ENCODE results near the gene GPR157. TPM values are rescaled to one million over a fixed set of nuclear protein-coding genes. Genes with fewer than 3 reads are reported as not detected.

GPR157 gene
- total and polyA plus RNA-seq, 2 donors (not counting 1 experiment from before 2014, with no cell fraction given) = 2.0 to 21.2 TPM

DNA sequence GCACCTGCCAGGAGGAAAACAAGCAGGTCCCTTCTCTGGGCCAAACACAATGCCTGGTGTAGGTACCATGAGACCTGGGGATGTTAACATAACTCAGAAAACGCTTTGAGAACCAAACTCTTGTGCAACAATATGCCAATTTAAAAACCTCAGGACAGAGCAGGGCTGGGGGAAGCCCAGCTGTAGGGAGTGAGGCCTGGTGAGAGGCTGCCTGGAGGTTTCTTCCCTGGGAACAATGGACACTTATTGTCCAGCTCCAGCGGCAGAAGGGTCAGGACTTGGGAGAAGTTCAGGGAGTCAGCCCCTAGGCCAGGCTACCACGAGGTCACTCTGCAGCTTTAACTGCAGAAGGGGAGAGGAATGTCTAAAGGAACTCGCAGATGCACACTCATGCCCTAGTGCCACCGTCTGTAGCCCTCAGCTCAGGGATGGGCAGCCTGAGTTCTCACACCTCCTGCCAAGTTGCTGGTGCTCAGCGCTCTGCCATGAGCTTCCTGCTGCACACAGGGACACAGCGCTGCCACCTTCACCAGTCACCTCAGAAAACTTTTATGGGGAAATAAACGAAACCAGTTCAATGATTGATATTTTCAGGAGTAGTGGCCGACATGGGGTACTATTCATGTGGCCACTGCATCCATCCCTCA lies 8.5 kb downstream of the GPR157 start:
- H3K27ac Mint-ChIP-seq = no peak overlapping the region
- intact Hi-C loops (cut with micrococcal nuclease) = no loop called here

DNA sequence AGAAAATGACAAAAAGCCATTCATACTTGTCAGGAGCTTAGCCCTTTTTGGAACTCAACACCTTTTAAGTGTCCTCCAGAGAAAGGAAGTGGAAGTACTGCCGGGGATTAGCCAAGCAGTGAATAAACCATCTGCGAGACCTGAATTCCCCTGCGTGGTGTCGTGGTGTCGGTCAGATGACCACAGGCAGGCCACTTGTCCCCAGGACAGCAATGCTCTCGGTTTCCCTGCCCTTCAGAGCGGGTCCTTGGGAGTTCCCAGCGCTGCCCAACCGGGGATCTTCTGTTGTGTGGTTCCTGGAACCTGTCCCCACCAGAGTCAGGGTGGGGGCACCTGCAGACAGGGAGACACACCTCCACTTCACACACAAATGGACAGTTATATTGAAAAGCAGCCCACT lies 9.2 kb downstream of the GPR157 start:
- Mint-ChIP-seq H3K9me3 (ENCODE audit: insufficient read depth) (no peaks in the 10 kb centered on the region), H3K27me3 (no peaks in the 10 kb centered on the region), H3K4me1 (peaks cover 30% of the 10 kb centered on the region), H3K4me3 (no peak overlapping the region), H3K27ac (no peak overlapping the region)
- TF ChIP-seq, protein P1, sequence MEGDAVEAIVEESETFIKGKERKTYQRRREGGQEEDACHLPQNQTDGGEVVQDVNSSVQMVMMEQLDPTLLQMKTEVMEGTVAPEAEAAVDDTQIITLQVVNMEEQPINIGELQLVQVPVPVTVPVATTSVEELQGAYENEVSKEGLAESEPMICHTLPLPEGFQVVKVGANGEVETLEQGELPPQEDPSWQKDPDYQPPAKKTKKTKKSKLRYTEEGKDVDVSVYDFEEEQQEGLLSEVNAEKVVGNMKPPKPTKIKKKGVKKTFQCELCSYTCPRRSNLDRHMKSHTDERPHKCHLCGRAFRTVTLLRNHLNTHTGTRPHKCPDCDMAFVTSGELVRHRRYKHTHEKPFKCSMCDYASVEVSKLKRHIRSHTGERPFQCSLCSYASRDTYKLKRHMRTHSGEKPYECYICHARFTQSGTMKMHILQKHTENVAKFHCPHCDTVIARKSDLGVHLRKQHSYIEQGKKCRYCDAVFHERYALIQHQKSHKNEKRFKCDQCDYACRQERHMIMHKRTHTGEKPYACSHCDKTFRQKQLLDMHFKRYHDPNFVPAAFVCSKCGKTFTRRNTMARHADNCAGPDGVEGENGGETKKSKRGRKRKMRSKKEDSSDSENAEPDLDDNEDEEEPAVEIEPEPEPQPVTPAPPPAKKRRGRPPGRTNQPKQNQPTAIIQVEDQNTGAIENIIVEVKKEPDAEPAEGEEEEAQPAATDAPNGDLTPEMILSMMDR (IDR thresholded peaks at IDR 0.05) = no peak
- no peak for TF ChIP-seq EZH2 (IDR thresholded peaks at IDR 0.05; ENCODE audit: borderline replicate concordance, insufficient read depth, low read depth, low read length, poor library complexity, severe bottlenecking)
- DNase-seq = peak; percentile 37
- H3K4me3 ChIP-seq (ENCODE audit: control extremely low read depth in 1 of 5, extremely low read depth in 1 of 5, insufficient read depth in 1 of 5, low read depth in 2 of 5, low read length in 4 of 5) = no peak overlapping the region
- intact Hi-C loops (cut with micrococcal nuclease) = no loop called here
- no peaks in the 10 kb centered on the region for H3K9me3 ChIP-seq (ENCODE audit: control extremely low read depth in 1 of 3, control insufficient read depth in 2 of 3, insufficient read depth in 1 of 3, low read length in 2 of 3)
- no peaks in the 10 kb centered on the region for H3K79me2 ChIP-seq (ENCODE audit: control insufficient read depth, insufficient read depth, low read length)
- CTCF ChIA-PET = interaction anchor here (1.7 to 4.4 kb wide), 2 partner anchors 8 to 76 kb away, joined by 5 to 27 read pairs; no protein-coding TSS in a partner anchor
- no peak for ATAC-seq (ENCODE audit: low read depth)
- 58% methylated on average over 9 of the region's 9 CpGs for WGBS (ENCODE audit: insufficient coverage)
- H3K27ac ChIP-seq (ENCODE audit: low read length in 2 of 2) = no peak overlapping the region
- H3K4me2 ChIP-seq (replicated peaks; ENCODE audit: low read depth, low read length, poor library complexity, severe bottlenecking) = peak overlapping the region; percentile 11
- no peak overlapping the region for H2AFZ ChIP-seq (ENCODE audit: insufficient read depth, low read depth, low read length, poor library complexity, severe bottlenecking)
- H3K27me3 ChIP-seq (replicated peaks in 1 of 4; ENCODE audit: control extremely low read depth in 1 of 4, control insufficient read depth in 3 of 4, insufficient read depth in 4 of 4, low read length in 3 of 4) = no peaks in the 10 kb centered on the region
- H4K20me1 ChIP-seq (ENCODE audit: control insufficient read depth, insufficient read depth, low read length, poor library complexity, severe bottlenecking) = no peaks in the 10 kb centered on the region
- POLR2A ChIA-PET = no interaction called here
- H3K9ac ChIP-seq (ENCODE audit: low read length) = no peak overlapping the region
- no peaks in the 10 kb centered on the region for H3K36me3 ChIP-seq (replicated peaks in 1 of 2; ENCODE audit: control extremely low read depth in 1 of 2, control insufficient read depth in 1 of 2, extremely low read depth in 1 of 2, insufficient read depth in 2 of 2, low read length in 1 of 2)
- H3K4me1 ChIP-seq (ENCODE audit: control insufficient read depth in 2 of 2, insufficient read depth in 2 of 2, low read length in 2 of 2) = peaks cover 14 to 23% of the 10 kb centered on the region in 2 donors

More for the DNA sequence above, 8.5 kb downstream of the GPR157 start:
- H3K79me2 ChIP-seq (ENCODE audit: control insufficient read depth, insufficient read depth, low read length) = no peaks in the 10 kb centered on the region
- H3K36me3 ChIP-seq (replicated peaks in 1 of 2; ENCODE audit: control extremely low read depth in 1 of 2, control insufficient read depth in 1 of 2, extremely low read depth in 1 of 2, insufficient read depth in 2 of 2, low read length in 1 of 2) = no peaks in the 10 kb centered on the region
- POLR2A ChIA-PET = interaction anchor here (0.6 to 0.9 kb wide), 2 partner anchors 17 to 342 kb away, joined by 4 read pairs; no protein-coding TSS in a partner anchor
- 87% methylated on average over 7 of the region's 9 CpGs for WGBS (ENCODE audit: insufficient coverage)
- H3K4me1 ChIP-seq (ENCODE audit: control insufficient read depth in 2 of 2, insufficient read depth in 2 of 2, low read length in 2 of 2) = peaks cover 14 to 23% of the 10 kb centered on the region in 2 donors
- no peak overlapping the region for H3K4me3 ChIP-seq (ENCODE audit: control extremely low read depth in 1 of 5, extremely low read depth in 1 of 5, insufficient read depth in 1 of 5, low read depth in 2 of 5, low read length in 4 of 5)
- H3K4me1 Mint-ChIP-seq = peaks cover 30% of the 10 kb centered on the region
- no peak overlapping the region for H3K27ac ChIP-seq (ENCODE audit: low read length in 2 of 2)
- H3K4me3 Mint-ChIP-seq = no peak overlapping the region
- no peaks in the 10 kb centered on the region for H3K27me3 ChIP-seq (replicated peaks in 1 of 4; ENCODE audit: control extremely low read depth in 1 of 4, control insufficient read depth in 3 of 4, insufficient read depth in 4 of 4, low read length in 3 of 4)
- no peak overlapping the region for H2AFZ ChIP-seq (ENCODE audit: insufficient read depth, low read depth, low read length, poor library complexity, severe bottlenecking)
- H3K9me3 Mint-ChIP-seq (ENCODE audit: insufficient read depth) = no peaks in the 10 kb centered on the region
- no peaks in the 10 kb centered on the region for H3K9me3 ChIP-seq (ENCODE audit: control extremely low read depth in 1 of 3, control insufficient read depth in 2 of 3, insufficient read depth in 1 of 3, low read length in 2 of 3)
- ATAC-seq (ENCODE audit: low read depth) (no peak), DNase-seq (no peak)
- CTCF ChIA-PET = interaction anchor here (1.7 to 4.4 kb wide), 4 partner anchors 9 to 76 kb away, joined by 5 to 27 read pairs (median 6); no protein-coding TSS in a partner anchor
- TF ChIP-seq EZH2 (IDR thresholded peaks at IDR 0.05; ENCODE audit: borderline replicate concordance, insufficient read depth, low read depth, low read length, poor library complexity, severe bottlenecking) = no peak
- TF ChIP-seq, protein P1 (IDR thresholded peaks at IDR 0.05) = no peak
- H3K27me3 Mint-ChIP-seq = no peaks in the 10 kb centered on the region
- H4K20me1 ChIP-seq (ENCODE audit: control insufficient read depth, insufficient read depth, low read length, poor library complexity, severe bottlenecking) = no peaks in the 10 kb centered on the region
- peak overlapping the region; percentile 11 for H3K4me2 ChIP-seq (replicated peaks; ENCODE audit: low read depth, low read length, poor library complexity, severe bottlenecking)
- no peak overlapping the region for H3K9ac ChIP-seq (ENCODE audit: low read length)

All from B cell (primary cell).